NCI-H1092 (cell line): ENCODE results near the gene TRIM64.
"Not testable (repeated sequence)": the region's sequence is repeated elsewhere in the genome, so short reads cannot be mapped to it uniquely, and the experiment has no call there.

Source experiments
- DNase-seq: peaks from one replicate; lab custom pipeline; 2025; lab: John Stamatoyannopoulos, UW

The TRIM64 gene

GRCh38 chr11:89965737-89966136 lies at the start of gene TRIM64:
Gene TRIM64, plus strand, starts transcription at chr11:89966037. Its CDS starts 2,467 bp downstream, at chr11:89968504.
- DNase-seq, result not testable (repeated sequence)

- no peak for DNase-seq
Observed at GRCh38 chr11:89922195-89922660, 43.6 kb upstream of the TRIM64 start, which contains the start of gene TRIM49D1. Gene TRIM49D1, minus strand, starts transcription at chr11:89922245. Its CDS starts 4,535 bp downstream, at chr11:89917710.

GRCh38 chr11:89923764-89924163 lies 42.1 kb upstream of the TRIM64 start, which contains the start of gene TRIM49D2:
Gene TRIM49D2, plus strand, starts transcription at chr11:89924064. Its CDS starts 2,698 bp downstream, at chr11:89926762.
- not testable (repeated sequence) for DNase-seq

- not testable (repeated sequence) for DNase-seq
Observed at GRCh38 chr11:89960833-89961232, 5.0 kb upstream of the TRIM64 start.
